B cell (primary cell): ENCODE results near the gene ERC1. TPM values are rescaled to one million over a fixed set of nuclear protein-coding genes. Genes with fewer than 3 reads are reported as not detected.

Experiments used
- ATAC-seq: fragments of 200-7000 bp; cut with Tn5 transposase; one replicate; pipeline ENCODE4 v1.10.0; 2021; ENCODE audit warnings: low read depth, mild to moderate bottlenecking, moderate number of reproducible peaks, moderate library complexity
- CTCF ChIA-PET: fragments of 350-600 bp; sonication (Branson Sonifier 250); formaldehyde crosslinking; loops from one replicate; lab custom pipeline; 2021; ENCODE audit warnings: antibody characterized with exemption, inconsistent platforms; lab: Charles Lee
- POLR2A ChIA-PET: fragments of 350-600 bp; sonication (Branson Sonifier 250); formaldehyde crosslinking; loops from one replicate; lab custom pipeline; 2021; ENCODE audit warnings: antibody characterized with exemption; lab: Charles Lee
- DNase-seq: peaks from one replicate; pipeline ENCODE4 v3.0.0; 2013
- H2AFZ ChIP-seq: 2 replicates; pipeline ENCODE4 v1.6.1; 2012; ENCODE audit warnings: mild to moderate bottlenecking, low read depth, low read length; ENCODE audit not compliant: insufficient read depth, poor library complexity, severe bottlenecking
- H3K27ac ChIP-seq, 2 donors: 1 replicate in 1 of 2; 2 replicates in 1 of 2; pipeline ENCODE4 v1.5.1; 2012 to 2013; ENCODE audit warnings: low read length in 2 of 2, mild to moderate bottlenecking in 2 of 2, moderate library complexity in 1 of 2
- H3K27me3 ChIP-seq, 4 experiments: fragments of 200-600 bp in 1 of 4; sonication (generic) in 1 of 4; replicated peaks in 1 of 4; 1 replicate in 2 of 4; 2 replicates in 2 of 4; pipeline versions ENCODE4 v1.6.1 to v1.7.0; 2013 to 2016; ENCODE audit warnings: low read length in 3 of 4, mild to moderate bottlenecking in 2 of 4, mixed read lengths in 1 of 4, moderate library complexity in 1 of 4; ENCODE audit not compliant: insufficient read depth in 4 of 4, control insufficient read depth in 3 of 4; ENCODE audit errors: control extremely low read depth in 1 of 4
- H3K36me3 ChIP-seq, 2 experiments: replicated peaks in 1 of 2; 1 replicate in 1 of 2; 2 replicates in 1 of 2; pipeline versions ENCODE4 v1.6.1 to v1.7.1; 2013; ENCODE audit warnings: low read length in 1 of 2; ENCODE audit not compliant: insufficient read depth in 2 of 2, control insufficient read depth in 1 of 2; ENCODE audit errors: control extremely low read depth in 1 of 2, extremely low read depth in 1 of 2
- H3K4me1 ChIP-seq, 2 donors: fragments of 200-600 bp in 1 of 2; sonication (generic) in 1 of 2; 1 replicate in 1 of 2; 2 replicates in 1 of 2; pipeline versions ENCODE4 v1.5.1 to v1.6.1; 2013 to 2017; ENCODE audit warnings: low read length in 2 of 2; ENCODE audit not compliant: control insufficient read depth in 2 of 2, insufficient read depth in 2 of 2
- H3K4me2 ChIP-seq: replicated peaks from 2 replicates; pipeline ENCODE3; 2012; ENCODE audit warnings: mild to moderate bottlenecking, low read depth, low read length; ENCODE audit not compliant: poor library complexity, severe bottlenecking
- H3K4me3 ChIP-seq, 5 experiments: fragments of 200-600 bp in 1 of 5; sonication (generic) in 1 of 5; 1 replicate in 3 of 5; 2 replicates in 2 of 5; pipeline versions ENCODE4 v1.5.1 to v1.7.0; 2011 to 2016; ENCODE audit warnings: low read length in 4 of 5, mild to moderate bottlenecking in 4 of 5, low read depth in 2 of 5, control low read depth in 1 of 5, moderate library complexity in 1 of 5; ENCODE audit not compliant: insufficient read depth in 1 of 5; ENCODE audit errors: control extremely low read depth in 1 of 5, extremely low read depth in 1 of 5
- H3K79me2 ChIP-seq: fragments of 200-600 bp; sonication (generic); one replicate; pipeline ENCODE4 v1.6.0; 2016; ENCODE audit warnings: low read length; ENCODE audit not compliant: control insufficient read depth, insufficient read depth
- H3K9ac ChIP-seq: fragments of 200-600 bp; sonication (generic); 2 replicates; pipeline ENCODE4 v1.6.1; 2017; ENCODE audit warnings: mild to moderate bottlenecking, low read length, moderate library complexity
- H3K9me3 ChIP-seq, 3 donors: one replicate each; pipeline versions ENCODE4 v1.6.1 to v1.7.1; 2013; ENCODE audit warnings: low read length in 2 of 3; ENCODE audit not compliant: control insufficient read depth in 2 of 3, insufficient read depth in 1 of 3; ENCODE audit errors: control extremely low read depth in 1 of 3
- H4K20me1 ChIP-seq: 2 replicates; pipeline ENCODE4 v1.6.0; 2012; ENCODE audit warnings: mild to moderate bottlenecking, low read length; ENCODE audit not compliant: insufficient read depth, control insufficient read depth, poor library complexity, severe bottlenecking
- H3K27ac Mint-ChIP-seq: one replicate; pipeline ENCODE4 v1.8.0; 2021; ENCODE audit warnings: mixed read lengths
- H3K27me3 Mint-ChIP-seq: one replicate; pipeline ENCODE4 v1.8.0; 2021; ENCODE audit warnings: mixed read lengths
- H3K4me1 Mint-ChIP-seq: one replicate; pipeline ENCODE4 v1.8.0; 2021; ENCODE audit warnings: mixed read lengths
- H3K4me3 Mint-ChIP-seq: one replicate; pipeline ENCODE4 v1.8.0; 2021; ENCODE audit warnings: mixed read lengths
- H3K9me3 Mint-ChIP-seq: one replicate; pipeline ENCODE4 v1.8.0; 2022; ENCODE audit warnings: mixed read lengths; ENCODE audit not compliant: insufficient read depth
- CTCF ChIP-seq: fragments of 200-600 bp; IDR thresholded peaks from one replicate; pipeline ENCODE4 v1.8.0; 2022; ENCODE audit warnings: antibody characterized with exemption, mild to moderate bottlenecking
- EZH2 ChIP-seq: IDR thresholded peaks from 2 replicates; pipeline ENCODE4 v1.6.1; 2012; ENCODE audit warnings: borderline replicate concordance, low read depth, mild to moderate bottlenecking, moderate library complexity, low read length; ENCODE audit not compliant: insufficient read depth, poor library complexity, severe bottlenecking
- WGBS: methylation state at CpG from one replicate; pipeline ENCODE4 v1.1.5; 2013; ENCODE audit warnings: missing lambda C conversion rate; ENCODE audit not compliant: insufficient coverage; 5-methylcytosine and 5-hydroxymethylcytosine counted together
- intact Hi-C: fragments of 100-400 bp; cut with micrococcal nuclease; formaldehyde crosslinking; loops from one replicate; pipeline ENCODE4 v1.10.0; 2022
- polyA plus RNA-seq: library from polyadenylated mRNA; depleted of rRNA; stranded (reverse); fragments of >200 nt; gene quantifications from 2 replicates; pipeline ENCODE4 v1.2.3, GENCODE V29; 2012
- total RNA-seq, 2 donors: library from RNA; stranded (reverse); fragments of 120-200 nt in 1 of 2; gene quantifications; 1 replicate in 1 of 2; 2 replicates in 1 of 2; pipeline versions ENCODE4 v1.2.3 to v1.2.4, GENCODE V29; 2013 to 2022

Gene ERC1
- total and polyA plus RNA-seq, 2 donors (not counting 1 experiment from before 2014, with no cell fraction given): 4.0 to 77.6 TPM

DNA sequence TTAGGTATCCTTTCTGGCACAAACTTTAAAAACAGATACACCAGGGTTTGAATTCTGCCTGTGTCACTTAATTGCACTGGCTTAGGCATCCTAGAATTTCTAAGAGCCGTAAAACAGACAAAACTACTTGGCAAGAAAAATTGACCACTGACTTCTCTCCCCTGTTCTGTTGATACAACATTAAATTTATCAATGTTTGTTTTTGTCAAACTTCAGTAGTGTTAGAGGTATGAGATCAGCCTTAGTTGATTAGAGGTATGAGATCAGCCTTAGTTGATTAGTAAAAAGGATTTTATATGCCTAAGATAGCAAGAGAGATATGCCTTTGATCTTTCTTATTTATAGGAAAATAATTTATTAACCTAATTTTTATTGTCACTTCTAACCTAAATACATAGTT, 320.1 kb downstream of the ERC1 start:
- Histone ChIP-seq H3K4me3 (no peak overlapping the region), H3K27ac (no peak overlapping the region), H3K9ac (no peak overlapping the region), H3K4me2 (no peak overlapping the region), H3K27me3 (no peaks in the 10 kb centered on the region), H2AFZ (no peak overlapping the region), H3K36me3 (peaks cover 0 to 1% of the 10 kb centered on the region in 2 experiments), H3K79me2 (no peaks in the 10 kb centered on the region), H3K4me1 (no peaks in the 10 kb centered on the region), H3K9me3 (peaks cover 2 to 15% (median 6%) of the 10 kb centered on the region in 3 donors), H4K20me1 (no peaks in the 10 kb centered on the region)
- no peak overlapping the region for H3K27ac Mint-ChIP-seq
- ChIA-PET CTCF (no interaction called here), POLR2A (no interaction called here)
- peaks cover 7% of the 10 kb centered on the region for H3K4me1 Mint-ChIP-seq
- H3K4me3 Mint-ChIP-seq: no peak overlapping the region
- ATAC-seq (no peak), DNase-seq (no peak)
- intact Hi-C loops: no loop called here
- peaks cover 6% of the 10 kb centered on the region for H3K9me3 Mint-ChIP-seq
- no peak for TF ChIP-seq CTCF
- no peak for TF ChIP-seq EZH2
- WGBS: no CpG with 5 or more reads among the region's 1 CpG
- no peaks in the 10 kb centered on the region for H3K27me3 Mint-ChIP-seq

DNA sequence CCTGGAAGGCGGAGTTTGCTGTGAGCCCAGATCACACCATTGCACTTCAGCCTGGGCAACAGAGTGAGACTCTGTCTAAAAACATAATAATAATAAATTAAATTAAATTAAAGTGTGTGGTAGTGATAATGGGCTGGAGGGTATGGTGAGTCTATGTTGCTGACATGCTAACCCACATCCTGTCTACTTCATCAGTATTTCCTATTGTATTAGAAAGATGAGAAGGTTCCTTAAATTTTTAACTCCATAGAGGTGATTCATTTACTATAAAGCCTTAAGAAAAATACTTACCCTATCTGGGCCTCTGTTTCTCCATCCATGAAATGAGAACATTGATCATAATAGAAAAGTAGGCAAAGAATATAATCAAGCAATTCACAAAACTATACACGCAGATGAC, 322.9 kb downstream of the ERC1 start:
- no peak overlapping the region for H3K4me3 Mint-ChIP-seq

More for the DNA sequence above, 322.9 kb downstream of the ERC1 start:
- peaks cover 2 to 20% (median 6%) of the 10 kb centered on the region in 3 donors for H3K9me3 ChIP-seq
- ChIA-PET POLR2A (no interaction called here), CTCF (no interaction called here)
- H3K27me3 ChIP-seq: no peaks in the 10 kb centered on the region
- no CpG with 5 or more reads among the region's 2 CpGs for WGBS
- H3K79me2 ChIP-seq: no peaks in the 10 kb centered on the region
- no peak overlapping the region for H3K9ac ChIP-seq
- no peak overlapping the region for H2AFZ ChIP-seq
- H3K9me3 Mint-ChIP-seq: peaks cover 6% of the 10 kb centered on the region
- no peaks in the 10 kb centered on the region for H3K4me1 ChIP-seq
- H3K27me3 Mint-ChIP-seq: no peaks in the 10 kb centered on the region
- DNase-seq: no peak
- H3K4me3 ChIP-seq: no peak overlapping the region
- no peak overlapping the region for H3K27ac ChIP-seq
- TF ChIP-seq EZH2 (no peak), CTCF (no peak)
- H3K4me2 ChIP-seq: no peak overlapping the region
- H3K4me1 Mint-ChIP-seq: peaks cover 5% of the 10 kb centered on the region
- H4K20me1 ChIP-seq: no peaks in the 10 kb centered on the region
- H3K27ac Mint-ChIP-seq: no peak overlapping the region
- intact Hi-C loops: no loop called here
- peaks cover 0 to 1% of the 10 kb centered on the region in 2 experiments for H3K36me3 ChIP-seq
- ATAC-seq: no peak
